CD14-positive monocyte (primary cell): ENCODE results near the gene ANKEF1. TPM values are rescaled to one million over a fixed set of nuclear protein-coding genes. Genes with fewer than 3 reads are reported as not detected.

ENCODE experiments used
- DNase-seq, 3 donors: peaks; one replicate each; pipeline ENCODE4 v3.0.0-alpha.2; 2011 to 2022
- H2AFZ ChIP-seq: 2 replicates; pipeline ENCODE4 v1.6.0; 2012; ENCODE audit warnings: mild to moderate bottlenecking, low read depth, low read length, inconsistent platforms; ENCODE audit not compliant: insufficient read depth, poor library complexity, severe bottlenecking
- H3K27ac ChIP-seq, 2 donors: 1 replicate in 1 of 2; 2 replicates in 1 of 2; pipeline ENCODE4 v1.5.1; 2012 to 2013; ENCODE audit warnings: low read length in 2 of 2, control low read depth in 1 of 2, inconsistent platforms in 1 of 2, low read depth in 1 of 2, mild to moderate bottlenecking in 1 of 2
- H3K27me3 ChIP-seq, 2 donors: one replicate each; pipeline versions ENCODE4 v1.6.0 to v1.6.1; 2011 to 2013; ENCODE audit warnings: low read length in 2 of 2; ENCODE audit not compliant: control insufficient read depth in 2 of 2, insufficient read depth in 2 of 2
- H3K36me3 ChIP-seq, 2 donors: replicated peaks in 1 of 2; 1 replicate in 1 of 2; 2 replicates in 1 of 2; pipeline versions ENCODE4 v1.5.1 to v1.6.1; 2012 to 2013; ENCODE audit warnings: low read length in 2 of 2, control low read depth in 1 of 2, inconsistent platforms in 1 of 2, mild to moderate bottlenecking in 1 of 2; ENCODE audit not compliant: insufficient read depth in 2 of 2, control insufficient read depth in 1 of 2
- H3K4me1 ChIP-seq, 2 donors: 1 replicate in 1 of 2; 2 replicates in 1 of 2; pipeline versions ENCODE4 v1.5.1 to v1.6.1; 2012 to 2013; ENCODE audit warnings: low read length in 2 of 2, control low read depth in 1 of 2, inconsistent platforms in 1 of 2, mild to moderate bottlenecking in 1 of 2, moderate library complexity in 1 of 2; ENCODE audit not compliant: insufficient read depth in 2 of 2, control insufficient read depth in 1 of 2
- H3K4me2 ChIP-seq: replicated peaks from 2 replicates; pipeline ENCODE3; 2012; ENCODE audit warnings: low read length, moderate library complexity, mild to moderate bottlenecking; ENCODE audit not compliant: poor library complexity, severe bottlenecking; ENCODE audit errors: extremely low read depth
- H3K4me3 ChIP-seq, 3 experiments: fragments of 200-600 bp in 1 of 3; sonication (generic) in 1 of 3; replicated peaks in 1 of 3; 1 replicate in 2 of 3; 2 replicates in 1 of 3; pipeline ENCODE4 v1.5.1; 2011 to 2013; ENCODE audit warnings: low read length in 3 of 3, mild to moderate bottlenecking in 3 of 3, control low read depth in 2 of 3, low read depth in 2 of 3, inconsistent platforms in 1 of 3, moderate library complexity in 1 of 3
- H3K79me2 ChIP-seq: 2 replicates; pipeline ENCODE4 v1.6.0; 2012; ENCODE audit warnings: mild to moderate bottlenecking, control low read depth, inconsistent platforms, low read length, moderate library complexity; ENCODE audit not compliant: insufficient read depth
- H3K9ac ChIP-seq: 2 replicates; pipeline ENCODE4 v1.6.0; 2017; ENCODE audit warnings: low read length, mild to moderate bottlenecking; ENCODE audit not compliant: insufficient read depth, poor library complexity, severe bottlenecking
- H3K9me3 ChIP-seq, 2 donors: replicated peaks in 1 of 2; 1 replicate in 1 of 2; 2 replicates in 1 of 2; pipeline versions ENCODE4 v1.5.1 to v1.6.1; 2012 to 2013; ENCODE audit warnings: low read length in 2 of 2, control low read depth in 1 of 2; ENCODE audit not compliant: control insufficient read depth in 1 of 2, insufficient read depth in 1 of 2
- H4K20me1 ChIP-seq: 2 replicates; pipeline ENCODE4 v1.6.0; 2012; ENCODE audit warnings: mild to moderate bottlenecking, low read length, control low read depth, moderate library complexity; ENCODE audit not compliant: insufficient read depth
- H3K27ac Mint-ChIP-seq, 7 donors: one replicate each; pipeline ENCODE4 v1.8.0; 2020; ENCODE audit warnings: mild to moderate bottlenecking in 7 of 7, mixed read lengths in 7 of 7, moderate library complexity in 6 of 7, inconsistent platforms in 2 of 7
- H3K27me3 Mint-ChIP-seq, 3 donors: one replicate each; pipeline ENCODE4 v1.8.0; 2021 to 2022; ENCODE audit warnings: low read depth in 3 of 3, mild to moderate bottlenecking in 3 of 3, mixed read lengths in 3 of 3, moderate library complexity in 3 of 3, inconsistent platforms in 1 of 3
- H3K36me3 Mint-ChIP-seq, 2 donors: one replicate each; pipeline ENCODE4 v1.8.0; 2020; ENCODE audit warnings: mixed read lengths in 2 of 2, inconsistent platforms in 1 of 2, mild to moderate bottlenecking in 1 of 2
- H3K4me1 Mint-ChIP-seq: one replicate; pipeline ENCODE4 v1.8.0; 2020; ENCODE audit warnings: mild to moderate bottlenecking, mixed read lengths
- H3K4me3 Mint-ChIP-seq, 2 donors: one replicate each; pipeline ENCODE4 v1.8.0; 2020; ENCODE audit warnings: mild to moderate bottlenecking in 2 of 2, mixed read lengths in 2 of 2, moderate library complexity in 1 of 2
- H3K9me3 Mint-ChIP-seq, 7 donors: one replicate each; pipeline ENCODE4 v1.8.0; 2020 to 2022; ENCODE audit warnings: mixed read lengths in 7 of 7, mild to moderate bottlenecking in 6 of 7, moderate library complexity in 6 of 7, inconsistent platforms in 2 of 7
- CTCF ChIP-seq: fragments of 200-600 bp; IDR thresholded peaks from one replicate; pipeline ENCODE4 v1.8.0; 2022; ENCODE audit warnings: antibody characterized with exemption, mild to moderate bottlenecking
- WGBS: methylation state at CpG from one replicate; pipeline ENCODE4 v1.1.5; 2013; ENCODE audit warnings: missing lambda C conversion rate; ENCODE audit not compliant: insufficient coverage; 5-methylcytosine and 5-hydroxymethylcytosine counted together
- intact Hi-C, 2 donors: fragments of 100-400 bp; cut with micrococcal nuclease; formaldehyde crosslinking; loops; one replicate each; pipeline versions ENCODE4 v1.15.0 to v1.15.1; 2023
- polyA plus RNA-seq, 3 donors: library from polyadenylated mRNA; depleted of rRNA in 1 of 3; unstranded in 2 of 3; stranded (reverse) in 1 of 3; fragments of 300-500 nt in 2 of 3; fragments of >200 nt in 1 of 3; fragmentation: Illumina TruSeq in 2 of 3; gene quantifications; 1 replicate in 2 of 3; 2 replicates in 1 of 3; pipeline ENCODE4 v1.2.3, GENCODE V29; 2012 to 2021

The ANKEF1 gene
- polyA plus RNA-seq, 3 donors, result 0.03 to 0.15 (median 0.10) TPM

DNA sequence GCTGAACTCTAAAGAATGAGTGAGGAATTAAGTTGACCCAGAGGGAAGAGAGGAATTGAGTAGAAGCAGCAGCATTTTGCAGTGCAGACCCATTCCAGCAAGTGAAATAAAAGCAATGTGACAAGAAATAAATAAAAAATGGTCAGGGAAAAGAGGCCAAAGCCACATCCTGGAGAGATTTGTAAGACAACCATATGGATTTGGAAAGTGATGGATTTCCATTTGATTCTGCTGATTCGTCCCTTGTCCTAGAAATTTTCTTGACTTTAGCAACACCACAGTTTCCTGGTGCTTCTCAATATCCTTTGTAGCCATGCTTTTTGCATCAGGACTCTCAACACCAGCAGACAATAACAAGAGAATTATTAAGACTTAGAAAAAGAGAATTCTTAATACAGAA is 29.8 kb downstream of the ANKEF1 start:
- no peaks in the 10 kb centered on the region for H3K9me3 ChIP-seq
- Mint-ChIP-seq H3K4me1 (no peaks in the 10 kb centered on the region), H3K4me3 (no peak overlapping the region), H3K36me3 (no peaks in the 10 kb centered on the region), H3K27me3 (peaks cover 7 to 10% (median 8%) of the 10 kb centered on the region in 3 donors), H3K9me3 (peaks cover 0 to 6% (median 3%) of the 10 kb centered on the region in 7 donors), H3K27ac (no peak overlapping the region)
- no peaks in the 10 kb centered on the region for H3K27me3 ChIP-seq
- H3K79me2 ChIP-seq, result no peaks in the 10 kb centered on the region
- no peak overlapping the region for H2AFZ ChIP-seq
- H3K9ac ChIP-seq, result no peak overlapping the region
- intact Hi-C loops, result no loop called here
- no peak overlapping the region for H3K27ac ChIP-seq
- DNase-seq, result no peak
- no peak for TF ChIP-seq CTCF
- no peaks in the 10 kb centered on the region for H3K4me1 ChIP-seq
- H3K4me2 ChIP-seq, result no peak overlapping the region
- H4K20me1 ChIP-seq, result no peaks in the 10 kb centered on the region
- no CpG with 5 or more reads among the region's 1 CpG for WGBS
- no peak overlapping the region for H3K4me3 ChIP-seq
- H3K36me3 ChIP-seq, result no peaks in the 10 kb centered on the region

- Histone ChIP-seq H3K9ac (no peak overlapping the region), H3K4me2 (no peak overlapping the region), H4K20me1 (no peaks in the 10 kb centered on the region), H3K27ac (no peak overlapping the region), H3K4me1 (no peaks in the 10 kb centered on the region), H3K27me3 (no peaks in the 10 kb centered on the region), H3K4me3 (no peak overlapping the region), H3K9me3 (no peaks in the 10 kb centered on the region), H3K36me3 (no peaks in the 10 kb centered on the region), H3K79me2 (no peaks in the 10 kb centered on the region), H2AFZ (no peak overlapping the region)
- Mint-ChIP-seq H3K9me3 (peaks cover 0 to 8% (median 3%) of the 10 kb centered on the region in 7 donors), H3K27me3 (peaks cover 5 to 7% (median 6%) of the 10 kb centered on the region in 3 donors), H3K36me3 (no peaks in the 10 kb centered on the region), H3K4me3 (no peak overlapping the region), H3K27ac (no peak overlapping the region), H3K4me1 (no peaks in the 10 kb centered on the region)
- intact Hi-C loops, result no loop called here
- TF ChIP-seq CTCF, result no peak
- peak in 1 of 3 donors; percentile 18 for DNase-seq
- WGBS, result 100% methylated on average over 2 of the region's 3 CpGs
Measured at GRCh38 chr20:10065154-10065833, 30.5 kb downstream of the ANKEF1 start.
